GM23338 (cell line): Measurements from ENCODE around the gene SORL1. TPM values are rescaled to one million over a fixed set of nuclear protein-coding genes. Genes with fewer than 3 reads are reported as not detected.

ENCODE experiments used
- ATAC-seq: fragments of 200-7000 bp; cut with Tn5 transposase; 3 replicates; pipeline ENCODE4 v1.9.1; 2020
- DNase-seq: peaks from one replicate; pipeline ENCODE4 v3.0.0-alpha.2; 2015; ENCODE audit warnings: low spot score
- H2AFZ ChIP-seq: fragments of 200-600 bp; sonication (generic); 2 replicates; pipeline ENCODE4 v1.8.0; 2016; ENCODE audit warnings: antibody characterized with exemption, mild to moderate bottlenecking, moderate library complexity
- H3F3A ChIP-seq: fragments of 200-600 bp; sonication (generic); replicated peaks from 2 replicates; pipeline ENCODE4 v1.8.0; 2017; ENCODE audit warnings: antibody characterized with exemption, mixed run types, low read depth
- H3K27ac ChIP-seq: fragments of 200-600 bp; sonication (generic); 2 replicates; pipeline ENCODE4 v1.6.1; 2016; ENCODE audit warnings: low read depth
- H3K27me3 ChIP-seq: fragments of 200-600 bp; sonication (generic); 2 replicates; pipeline ENCODE4 v1.8.0; 2016; ENCODE audit warnings: mild to moderate bottlenecking, mixed run types, moderate library complexity; ENCODE audit not compliant: insufficient read depth
- H3K36me3 ChIP-seq: fragments of 200-600 bp; sonication (generic); 2 replicates; pipeline ENCODE4 v1.8.0; 2016; ENCODE audit warnings: mild to moderate bottlenecking; ENCODE audit not compliant: insufficient read depth
- H3K4me1 ChIP-seq: fragments of 200-600 bp; sonication (generic); 2 replicates; pipeline ENCODE4 v1.8.0; 2016; ENCODE audit warnings: mild to moderate bottlenecking, moderate library complexity; ENCODE audit not compliant: insufficient read depth
- H3K4me2 ChIP-seq: fragments of 200-600 bp; sonication (generic); 2 replicates; pipeline ENCODE4 v1.7.1; 2017; ENCODE audit warnings: mixed run types
- H3K4me3 ChIP-seq: fragments of 200-600 bp; sonication (generic); 2 replicates; pipeline ENCODE4 v1.6.1; 2016; ENCODE audit warnings: mixed run types
- H3K79me2 ChIP-seq: fragments of 200-600 bp; sonication (generic); replicated peaks from 2 replicates; pipeline ENCODE4 v1.8.0; 2017; ENCODE audit warnings: mild to moderate bottlenecking; ENCODE audit not compliant: insufficient read depth
- H3K9me2 ChIP-seq: fragments of 200-600 bp; sonication (generic); 2 replicates; pipeline ENCODE4 v1.8.0; 2017; ENCODE audit not compliant: insufficient read depth
- H4K20me1 ChIP-seq: fragments of 200-600 bp; sonication (generic); replicated peaks from 2 replicates; pipeline ENCODE4 v1.8.0; 2017; ENCODE audit warnings: mild to moderate bottlenecking; ENCODE audit not compliant: insufficient read depth
- H3K27ac Mint-ChIP-seq: 2 replicates; pipeline ENCODE4 v1.8.0; 2020; ENCODE audit warnings: inconsistent platforms, mild to moderate bottlenecking, moderate library complexity, mixed read lengths
- H3K27me3 Mint-ChIP-seq: 3 replicates; pipeline ENCODE4 v1.8.0; 2022; ENCODE audit warnings: low read depth, mild to moderate bottlenecking, moderate library complexity, mixed read lengths, inconsistent platforms; ENCODE audit not compliant: insufficient read depth, poor library complexity
- H3K36me3 Mint-ChIP-seq: 3 replicates; pipeline ENCODE4 v1.8.0; 2021; ENCODE audit warnings: low read depth, mild to moderate bottlenecking, inconsistent platforms, moderate library complexity, mixed read lengths
- H3K4me1 Mint-ChIP-seq: 3 replicates; pipeline ENCODE4 v1.8.0; 2020; ENCODE audit warnings: mild to moderate bottlenecking, inconsistent platforms, mixed read lengths
- H3K4me3 Mint-ChIP-seq: 3 replicates; pipeline ENCODE4 v1.8.0; 2021; ENCODE audit warnings: moderate library complexity, mild to moderate bottlenecking, inconsistent platforms, mixed read lengths
- H3K9me3 Mint-ChIP-seq: 3 replicates; pipeline ENCODE4 v1.8.0; 2020; ENCODE audit warnings: moderate library complexity, mild to moderate bottlenecking, inconsistent platforms, mixed read lengths
- CTCF ChIP-seq, 2 experiments: fragments of 200-600 bp in 1 of 2; sonication (generic) in 1 of 2; conservative IDR thresholded peaks; 2 replicates each; pipeline versions ENCODE4 v1.5.1 to v1.6.1; 2016 to 2017; ENCODE audit warnings: antibody characterized with exemption in 2 of 2, low read depth in 2 of 2, mild to moderate bottlenecking in 2 of 2, moderate library complexity in 1 of 2
- ETS1 ChIP-seq: IDR thresholded peaks from 2 replicates; pipeline ENCODE4 v1.6.1; 2016; ENCODE audit warnings: antibody characterized with exemption
- EZH2 ChIP-seq: fragments of 200-600 bp; sonication (generic); IDR thresholded peaks from one replicate; pipeline ENCODE4 v1.8.0; 2017; ENCODE audit warnings: antibody characterized with exemption, mild to moderate bottlenecking, low read depth; ENCODE audit not compliant: unreplicated experiment
- EZH2phosphoT487 ChIP-seq: fragments of 200-600 bp; sonication (generic); IDR thresholded peaks from one replicate; pipeline ENCODE4 v1.8.1; 2018; ENCODE audit warnings: antibody characterized with exemption; ENCODE audit not compliant: unreplicated experiment
- JUNB ChIP-seq: IDR thresholded peaks from one replicate; pipeline ENCODE4 v1.6.1; 2016; ENCODE audit warnings: antibody characterized with exemption; ENCODE audit not compliant: unreplicated experiment
- POLR2AphosphoS5 ChIP-seq: IDR thresholded peaks from 2 replicates; pipeline ENCODE4 v1.6.1; 2016; ENCODE audit warnings: antibody characterized with exemption, low read depth
- STAT1 ChIP-seq: IDR thresholded peaks from one replicate; pipeline ENCODE4 v1.6.1; 2016; ENCODE audit warnings: antibody characterized with exemption; ENCODE audit not compliant: unreplicated experiment
- ZNF114 ChIP-seq: fragments of 250-450 bp; sonication (Bioruptor Pico); IDR thresholded peaks from 2 replicates; pipeline ENCODE4 v1.5.0; 2020; ENCODE audit warnings: mild to moderate bottlenecking, moderate library complexity
- ZNF331 ChIP-seq: fragments of 250-450 bp; sonication (Bioruptor Pico); IDR thresholded peaks from 2 replicates; pipeline ENCODE4 v1.5.0; 2020; ENCODE audit warnings: low read depth, mild to moderate bottlenecking, moderate library complexity
- ZNF462 ChIP-seq: fragments of 250-450 bp; sonication (Bioruptor Pico); IDR thresholded peaks from 2 replicates; pipeline ENCODE4 v1.5.0; 2020; ENCODE audit warnings: mild to moderate bottlenecking, moderate library complexity
- polyA plus RNA-seq: library from polyadenylated mRNA; unstranded; fragments of >200 nt; fragmentation: Nextera tagmentation; extraction: Ambion mirVana; gene quantifications from 2 replicates; pipeline ENCODE4 v1.2.1, GENCODE V29; 2016
- total RNA-seq: library from RNA; depleted of rRNA; stranded (reverse); fragments of >200 nt; shearing (Covaris generic); gene quantifications from 2 replicates; pipeline ENCODE4 v1.2.3, GENCODE V29; 2014

SORL1 gene
- total and polyA plus RNA-seq, 2 experiments from 2014 or later = 23.0 to 78.8 TPM

GRCh38 chr11:121420398-121420797 is 31.7 kb upstream of the SORL1 start:
- Histone ChIP-seq H3K27ac (no peak overlapping the region), H3K4me2 (no peak overlapping the region), H2AFZ (0 out of 2 replicates have a peak overlapping the region, but pooled peaks have one; percentile 6), H3K27me3 (no peaks in the 10 kb centered on the region), H3K36me3 (no peaks in the 10 kb centered on the region), H4K20me1 (no peaks in the 10 kb centered on the region), H3K9me2 (peaks cover 13% of the 10 kb centered on the region), H3K4me1 (peaks cover 7% of the 10 kb centered on the region), H3K79me2 (no peaks in the 10 kb centered on the region), H3K4me3 (no peak overlapping the region), H3F3A (no peaks in the 10 kb centered on the region)
- no peak for ATAC-seq
- no peak for DNase-seq
- Mint-ChIP-seq H3K27me3 (peaks cover 2% of the 10 kb centered on the region), H3K27ac (no peak overlapping the region), H3K9me3 (peaks cover 3% of the 10 kb centered on the region; the same call in 2 of the 3 replicates), H3K36me3 (peaks cover 2% of the 10 kb centered on the region; the same call in 1 of the 3 replicates), H3K4me3 (no peak overlapping the region), H3K4me1 (peaks cover 17% of the 10 kb centered on the region)
- no peak for TF ChIP-seq ZNF114 (CRISPR knock-in tag)
- TF ChIP-seq CTCF (conservative IDR thresholded peaks at IDR 0.05; ENCODE audit: low read depth in 2 of 2) = no peak
- TF ChIP-seq ZNF331 (CRISPR knock-in tag) = no peak
- TF ChIP-seq STAT1 = no peak
- TF ChIP-seq EZH2phosphoT487 = no peak
- TF ChIP-seq JUNB = no peak
- no peak for TF ChIP-seq ZNF462 (CRISPR knock-in tag)
- no peak for TF ChIP-seq ETS1
- TF ChIP-seq POLR2AphosphoS5 = no peak
- no peak for TF ChIP-seq EZH2
